Esophagus mucosa (tissue), 1 donor: ENCODE data around the gene KNL1. TPM values are rescaled to one million over a fixed set of nuclear protein-coding genes. Genes with fewer than 3 reads are reported as not detected.
"Not testable (repeated sequence)": the region's sequence is repeated elsewhere in the genome, so short reads cannot be mapped to it uniquely, and the experiment has no call there.

Experiments
- ATAC-seq: fragments of 200-7000 bp; cut with Tn5 transposase; one replicate; pipeline ENCODE4 v1.9.1; 2020
- total RNA-seq: library from RNA; stranded (reverse); gene quantifications from one replicate; pipeline ENCODE4 v1.2.4, GENCODE V29; 2023
- donor health status: DM: yes; HTN: yes; CAD: no.

KNL1 gene
- 8.8 TPM for total RNA-seq

- ATAC-seq, result peak; percentile 91
These were observed at the start of gene KNL1 for GRCh38 chr15:40593588-40594428. KNL1 (plus strand) TSS chr15:40594249; CDS start chr15:40602932, 8,683 bp downstream.

GRCh38 chr15:40545457-40545856 lies 48.6 kb upstream of the KNL1 start:
- no peak for ATAC-seq

GRCh38 chr15:40548610-40549009 lies 45.4 kb upstream of the KNL1 start:
- ATAC-seq, result no peak

- ATAC-seq, result no peak
These were observed 44.2 kb upstream of the KNL1 start for GRCh38 chr15:40549894-40550293.

- peak; percentile 34 for ATAC-seq
These were observed 43.6 kb upstream of the KNL1 start for GRCh38 chr15:40550341-40551037.

GRCh38 chr15:40554161-40554525 lies 39.9 kb upstream of the KNL1 start:
- ATAC-seq, result no peak

GRCh38 chr15:40555876-40556275 lies 38.2 kb upstream of the KNL1 start:
- ATAC-seq, result no peak

GRCh38 chr15:40558952-40559742 lies 34.9 kb upstream of the KNL1 start:
- ATAC-seq, result no peak

GRCh38 chr15:40562691-40563090 lies 31.4 kb upstream of the KNL1 start:
- ATAC-seq, result no peak

- ATAC-seq, result no peak
These were observed 30.6 kb upstream of the KNL1 start for GRCh38 chr15:40563426-40563825.

GRCh38 chr15:40564591-40565332 lies 29.3 kb upstream of the KNL1 start, which contains the start of gene CCDC32:
CCDC32 (minus strand) TSS chr15:40565042; CDS start chr15:40563015, 2,027 bp downstream.
- peak; percentile 99 for ATAC-seq

- no peak for ATAC-seq
These were observed 28.5 kb upstream of the KNL1 start for GRCh38 chr15:40565333-40566238.

- no peak for ATAC-seq
These were observed 26.9 kb upstream of the KNL1 start for GRCh38 chr15:40567111-40567510.

GRCh38 chr15:40569129-40569953 lies 24.7 kb upstream of the KNL1 start, which contains the start of gene RPUSD2:
RPUSD2 (plus strand) TSS chr15:40569299; CDS start chr15:40569338, 39 bp downstream.
- ATAC-seq, result peak; percentile 74

- no peak for ATAC-seq
These were observed 18.9 kb upstream of the KNL1 start for GRCh38 chr15:40575113-40575512.

- ATAC-seq, result not testable (repeated sequence)
These were observed 17.1 kb upstream of the KNL1 start for GRCh38 chr15:40576914-40577313.

- no peak for ATAC-seq
These were observed 15.2 kb upstream of the KNL1 start for GRCh38 chr15:40578892-40579291.

- not testable (repeated sequence) for ATAC-seq
These were observed 12.3 kb upstream of the KNL1 start for GRCh38 chr15:40581796-40582195.

- ATAC-seq, result no peak
These were observed 11.3 kb upstream of the KNL1 start for GRCh38 chr15:40582726-40583246.

GRCh38 chr15:40584191-40584590 lies 9.9 kb upstream of the KNL1 start:
- ATAC-seq, result no peak
